ENCODE data around the gene KRTAP10-12.

KRTAP10-12 gene

DNA sequence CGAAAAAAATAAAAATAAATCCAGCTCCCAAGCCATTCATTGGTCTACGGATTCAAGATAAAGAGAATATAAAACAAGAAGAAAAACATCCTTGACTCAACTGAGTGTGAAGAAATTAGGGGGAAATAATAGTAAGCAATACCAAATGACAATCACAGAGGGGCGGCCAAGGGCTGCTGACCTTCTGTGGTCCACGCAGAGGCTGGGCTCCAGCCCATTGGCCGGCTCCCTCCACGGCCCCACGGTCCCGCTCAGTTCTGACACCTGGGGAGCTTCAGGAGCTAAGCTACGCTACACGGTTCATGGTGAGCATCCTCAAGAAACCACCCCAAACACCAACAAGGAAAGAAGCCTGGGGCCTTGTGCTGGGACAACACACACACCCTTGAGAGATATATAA lies 400 bp upstream of the KRTAP10-12 start:
- no peak overlapping the region for H3K9ac ChIP-seq (ENCODE audit: low read length)
- H3K27me3 ChIP-seq (ENCODE audit: low read depth, low read length): no peaks in the 10 kb centered on the region

DNA sequence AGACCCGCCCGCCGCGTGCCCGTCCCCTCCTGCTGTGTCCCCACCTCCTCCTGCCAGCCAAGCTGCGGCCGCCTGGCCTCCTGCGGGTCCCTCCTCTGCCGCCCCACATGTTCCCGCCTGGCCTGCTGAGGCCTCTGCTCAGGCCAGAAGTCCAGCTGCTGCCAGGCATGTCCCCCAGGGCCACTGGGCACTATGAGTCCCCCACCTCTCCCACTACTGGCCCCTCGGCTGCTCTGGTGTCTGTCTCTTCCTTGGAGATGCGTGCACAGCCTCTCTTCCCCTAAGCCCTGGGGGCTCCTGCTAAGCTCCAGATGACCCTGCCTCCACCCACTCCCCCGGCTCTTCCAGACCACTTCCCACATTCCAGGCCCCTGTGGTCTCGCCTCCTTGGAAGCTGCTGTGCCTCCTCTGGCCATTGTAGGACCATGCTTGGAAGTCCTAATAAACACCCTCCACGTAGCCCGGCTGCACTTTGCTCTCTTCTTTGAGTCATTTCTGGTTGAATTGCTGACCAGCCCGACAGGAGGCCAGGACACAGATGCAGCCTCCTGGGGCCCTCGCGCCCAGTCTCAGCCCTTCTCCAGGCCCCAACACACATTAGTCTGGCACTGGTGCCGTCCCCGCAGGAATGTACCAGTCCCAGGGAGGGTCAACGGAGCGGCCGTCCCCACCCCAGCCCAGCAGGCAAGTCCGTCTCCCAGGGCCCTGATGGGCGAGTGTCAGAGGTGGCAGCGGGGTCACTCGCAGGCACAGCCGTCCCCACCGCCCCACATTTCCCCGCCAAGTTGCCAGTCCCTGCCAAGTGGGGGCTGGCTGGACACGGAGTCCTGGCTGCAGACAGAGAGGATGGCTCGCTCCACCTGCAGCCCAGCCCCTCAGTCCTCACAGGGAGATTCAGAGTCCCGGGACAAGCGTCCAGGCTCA lies 1.1 kb downstream of the KRTAP10-12 start:
- H2AFZ ChIP-seq (ENCODE audit: low read depth, low read length): no peak overlapping the region
- no peak for TF ChIP-seq EZH2phosphoT487 (IDR thresholded peaks at IDR 0.05; ENCODE audit: low read depth)
- TF ChIP-seq, protein P1, sequence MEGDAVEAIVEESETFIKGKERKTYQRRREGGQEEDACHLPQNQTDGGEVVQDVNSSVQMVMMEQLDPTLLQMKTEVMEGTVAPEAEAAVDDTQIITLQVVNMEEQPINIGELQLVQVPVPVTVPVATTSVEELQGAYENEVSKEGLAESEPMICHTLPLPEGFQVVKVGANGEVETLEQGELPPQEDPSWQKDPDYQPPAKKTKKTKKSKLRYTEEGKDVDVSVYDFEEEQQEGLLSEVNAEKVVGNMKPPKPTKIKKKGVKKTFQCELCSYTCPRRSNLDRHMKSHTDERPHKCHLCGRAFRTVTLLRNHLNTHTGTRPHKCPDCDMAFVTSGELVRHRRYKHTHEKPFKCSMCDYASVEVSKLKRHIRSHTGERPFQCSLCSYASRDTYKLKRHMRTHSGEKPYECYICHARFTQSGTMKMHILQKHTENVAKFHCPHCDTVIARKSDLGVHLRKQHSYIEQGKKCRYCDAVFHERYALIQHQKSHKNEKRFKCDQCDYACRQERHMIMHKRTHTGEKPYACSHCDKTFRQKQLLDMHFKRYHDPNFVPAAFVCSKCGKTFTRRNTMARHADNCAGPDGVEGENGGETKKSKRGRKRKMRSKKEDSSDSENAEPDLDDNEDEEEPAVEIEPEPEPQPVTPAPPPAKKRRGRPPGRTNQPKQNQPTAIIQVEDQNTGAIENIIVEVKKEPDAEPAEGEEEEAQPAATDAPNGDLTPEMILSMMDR (IDR thresholded peaks at IDR 0.05; ENCODE audit: low read depth, low read length): no peak
- H4K20me1 ChIP-seq (ENCODE audit: insufficient read depth, low read length): no peaks in the 10 kb centered on the region
- H3K27ac ChIP-seq (ENCODE audit: low read length): no peak overlapping the region
- no peaks in the 10 kb centered on the region for H3K27me3 ChIP-seq (ENCODE audit: low read depth, low read length)
- no peaks in the 10 kb centered on the region for H3K4me1 ChIP-seq (ENCODE audit: low read length)
- H3K36me3 ChIP-seq (replicated peaks; ENCODE audit: low read depth, low read length): no peaks in the 10 kb centered on the region
- H3K4me2 ChIP-seq (ENCODE audit: low read length): no peak overlapping the region
- H3K9ac ChIP-seq (ENCODE audit: low read length): no peak overlapping the region
- no peak overlapping the region for H3K4me3 ChIP-seq (ENCODE audit: low read length)
- no peaks in the 10 kb centered on the region for H3K9me3 ChIP-seq (ENCODE audit: insufficient read depth, low read length)
- no peaks in the 10 kb centered on the region for H3K79me2 ChIP-seq (ENCODE audit: low read length)

More for the DNA sequence above, 400 bp upstream of the KRTAP10-12 start:
- no peak overlapping the region for H2AFZ ChIP-seq (ENCODE audit: low read depth, low read length)
- H3K9me3 ChIP-seq (ENCODE audit: insufficient read depth, low read length): no peaks in the 10 kb centered on the region
- TF ChIP-seq EZH2phosphoT487 (IDR thresholded peaks at IDR 0.05; ENCODE audit: low read depth): no peak
- TF ChIP-seq, protein P1 (IDR thresholded peaks at IDR 0.05; ENCODE audit: low read depth, low read length): no peak
- H3K4me3 ChIP-seq (ENCODE audit: low read length): no peak overlapping the region
- H3K4me2 ChIP-seq (ENCODE audit: low read length): no peak overlapping the region
- H3K27ac ChIP-seq (ENCODE audit: low read length): no peak overlapping the region
- H3K79me2 ChIP-seq (ENCODE audit: low read length): no peaks in the 10 kb centered on the region
- H4K20me1 ChIP-seq (ENCODE audit: insufficient read depth, low read length): no peaks in the 10 kb centered on the region
- no peaks in the 10 kb centered on the region for H3K4me1 ChIP-seq (ENCODE audit: low read length)
- no peaks in the 10 kb centered on the region for H3K36me3 ChIP-seq (replicated peaks; ENCODE audit: low read depth, low read length)

DNA sequence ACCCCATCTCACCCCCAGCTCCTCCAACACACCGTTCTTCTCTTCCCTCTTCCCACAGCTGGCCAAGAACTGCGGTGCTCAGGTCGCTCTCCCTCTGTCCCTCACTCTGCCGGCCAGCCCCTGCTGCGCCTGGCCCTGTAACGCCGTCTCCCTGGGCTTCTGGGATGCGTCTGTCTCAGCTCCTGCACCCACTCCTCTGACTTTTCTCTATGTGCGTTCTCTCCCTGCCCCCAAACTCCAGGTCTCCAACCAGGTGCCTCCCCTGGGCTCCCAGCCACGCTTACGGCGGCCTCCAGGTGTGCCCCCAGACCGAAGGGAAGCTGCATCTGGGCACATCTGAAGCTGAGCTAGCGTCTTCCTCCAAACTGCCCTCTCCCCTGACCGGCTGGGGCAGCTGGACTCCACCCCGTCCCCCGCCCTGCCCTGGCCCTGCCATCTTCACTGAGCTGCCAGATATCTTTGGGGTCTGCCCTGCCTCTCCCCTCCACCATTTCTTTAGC lies 2.6 kb downstream of the KRTAP10-12 start:
- Histone ChIP-seq H3K79me2 (ENCODE audit: low read length) (no peaks in the 10 kb centered on the region), H3K36me3 (replicated peaks; ENCODE audit: low read depth, low read length) (no peaks in the 10 kb centered on the region), H3K9me3 (ENCODE audit: insufficient read depth, low read length) (no peaks in the 10 kb centered on the region), H3K4me2 (ENCODE audit: low read length) (no peak overlapping the region), H3K9ac (ENCODE audit: low read length) (no peak overlapping the region), H3K4me1 (ENCODE audit: low read length) (no peaks in the 10 kb centered on the region), H4K20me1 (ENCODE audit: insufficient read depth, low read length) (no peaks in the 10 kb centered on the region), H2AFZ (ENCODE audit: low read depth, low read length) (no peak overlapping the region), H3K27ac (ENCODE audit: low read length) (no peak overlapping the region), H3K4me3 (ENCODE audit: low read length) (no peak overlapping the region), H3K27me3 (ENCODE audit: low read depth, low read length) (no peaks in the 10 kb centered on the region)
- TF ChIP-seq, protein P1 (IDR thresholded peaks at IDR 0.05; ENCODE audit: low read depth, low read length): no peak
- no peak for TF ChIP-seq EZH2phosphoT487 (IDR thresholded peaks at IDR 0.05; ENCODE audit: low read depth)
